BE2C (cell line): ENCODE measurements around the gene ACTL10.
"Not testable (repeated sequence)": the region's sequence is repeated elsewhere in the genome, so short reads cannot be mapped to it uniquely, and the experiment has no call there.

ENCODE experiments used
- DNase-seq: peaks from one replicate; pipeline ENCODE4 v3.0.0-alpha.2; 2020
- H3K27me3 ChIP-seq: fragments of 250-450 bp; sonication (Bioruptor Pico); 2 replicates; pipeline ENCODE4 v1.5.1; 2020; ENCODE audit warnings: mild to moderate bottlenecking
- H3K36me3 ChIP-seq: fragments of 250-450 bp; sonication (Bioruptor Pico); 2 replicates; pipeline ENCODE4 v1.5.1; 2020; ENCODE audit warnings: mild to moderate bottlenecking
- H3K4me1 ChIP-seq: fragments of 250-450 bp; sonication (Bioruptor Pico); 2 replicates; pipeline ENCODE4 v1.5.1; 2020
- H3K4me3 ChIP-seq: 2 replicates; pipeline ENCODE4 v1.5.1; 2011; ENCODE audit warnings: low read depth, low read length
- H3K9me3 ChIP-seq: fragments of 250-450 bp; sonication (Bioruptor Pico); 2 replicates; pipeline ENCODE4 v1.5.1; 2020
- CTCF ChIP-seq: IDR thresholded peaks from 2 replicates; pipeline ENCODE4 v1.5.1; 2012; ENCODE audit warnings: mild to moderate bottlenecking, low read depth, low read length

Gene ACTL10

GRCh38 chr20:33636776-33637175 lies 30.0 kb upstream of the ACTL10 start:
- TF ChIP-seq CTCF = no peak
- H3K36me3 ChIP-seq = peaks cover 34% of the 10 kb centered on the region
- H3K4me3 ChIP-seq = no peak overlapping the region
- H3K4me1 ChIP-seq = peaks cover 2% of the 10 kb centered on the region; the same call in 1 of the 2 replicates
- DNase-seq = no peak
- no peaks in the 10 kb centered on the region for H3K9me3 ChIP-seq
- no peaks in the 10 kb centered on the region for H3K27me3 ChIP-seq

DNA sequence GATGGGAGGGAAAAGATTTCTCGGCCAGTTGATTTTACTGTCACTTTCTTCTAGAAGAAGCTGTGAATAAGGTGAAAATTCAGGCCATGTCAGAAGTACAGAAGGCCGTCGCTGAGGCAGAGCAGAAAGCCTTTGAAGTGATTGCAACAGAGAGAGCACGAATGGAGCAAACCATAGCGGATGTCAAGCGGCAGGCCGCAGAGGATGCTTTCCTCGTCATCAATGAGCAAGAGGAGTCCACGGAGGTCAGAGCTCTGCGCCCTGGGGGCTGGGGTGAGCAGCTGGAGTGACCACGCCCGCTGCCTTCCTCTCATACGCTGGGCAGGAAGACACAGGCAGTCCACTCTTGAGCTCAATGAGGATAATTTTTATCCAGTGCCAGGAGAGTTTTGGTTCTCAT lies 26.5 kb upstream of the ACTL10 start:
- no peak for DNase-seq
- Histone ChIP-seq H3K4me3 (no peak overlapping the region), H3K4me1 (peaks cover 2% of the 10 kb centered on the region; the same call in 1 of the 2 replicates), H3K27me3 (no peaks in the 10 kb centered on the region), H3K36me3 (peaks cover 38% of the 10 kb centered on the region), H3K9me3 (no peaks in the 10 kb centered on the region)
- no peak for TF ChIP-seq CTCF

DNA sequence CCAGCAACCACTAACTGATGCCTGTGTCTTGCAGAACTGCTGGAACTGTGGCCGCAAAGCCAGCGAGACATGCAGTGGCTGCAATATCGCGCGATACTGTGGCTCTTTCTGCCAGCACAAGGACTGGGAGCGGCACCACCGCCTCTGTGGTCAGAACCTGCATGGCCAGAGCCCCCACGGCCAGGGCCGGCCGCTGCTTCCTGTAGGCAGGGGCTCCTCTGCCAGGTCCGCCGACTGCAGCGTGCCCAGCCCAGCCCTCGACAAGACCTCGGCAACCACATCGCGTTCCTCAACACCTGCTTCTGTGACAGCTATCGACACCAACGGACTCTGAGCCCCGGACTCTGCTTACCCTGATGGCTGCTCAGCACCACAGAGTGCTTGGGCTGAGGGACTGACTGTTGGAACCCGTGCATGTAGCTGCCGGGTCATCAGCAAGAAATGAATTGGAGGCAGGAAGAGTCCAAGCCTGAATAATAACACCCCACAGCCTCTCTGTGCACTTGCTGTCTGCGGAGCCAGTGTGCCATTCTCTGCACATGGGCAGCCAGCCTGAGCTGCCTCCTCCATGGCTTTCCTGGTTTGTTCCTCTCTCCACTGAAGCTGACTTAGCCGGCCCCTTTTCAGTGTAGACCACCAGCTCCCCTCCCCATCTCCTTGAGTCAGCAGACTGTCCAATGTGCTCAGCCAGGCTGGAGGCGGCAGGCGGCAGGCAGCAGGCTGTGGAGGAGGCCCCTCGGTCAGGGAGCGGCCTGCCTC lies 22.3 kb upstream of the ACTL10 start:
- DNase-seq = no peak

GRCh38 chr20:33645072-33645358 lies 21.7 kb upstream of the ACTL10 start:
- no peaks in the 10 kb centered on the region for H3K9me3 ChIP-seq
- peaks cover 25% of the 10 kb centered on the region for H3K36me3 ChIP-seq
- H3K27me3 ChIP-seq = no peaks in the 10 kb centered on the region
- peaks cover 23% of the 10 kb centered on the region for H3K4me1 ChIP-seq
- no peak overlapping the region for H3K4me3 ChIP-seq
- DNase-seq = no peak
- no peak for TF ChIP-seq CTCF

More for the DNA sequence above, 22.3 kb upstream of the ACTL10 start:
- H3K9me3 ChIP-seq = no peaks in the 10 kb centered on the region
- no peak overlapping the region for H3K4me3 ChIP-seq
- peaks cover 19% of the 10 kb centered on the region for H3K4me1 ChIP-seq
- peaks cover 27% of the 10 kb centered on the region for H3K36me3 ChIP-seq
- no peaks in the 10 kb centered on the region for H3K27me3 ChIP-seq
- TF ChIP-seq CTCF = no peak

- Histone ChIP-seq H3K4me3 (no peak overlapping the region), H3K9me3 (no peaks in the 10 kb centered on the region), H3K4me1 (peaks cover 23% of the 10 kb centered on the region), H3K27me3 (no peaks in the 10 kb centered on the region), H3K36me3 (peaks cover 21% of the 10 kb centered on the region)
- TF ChIP-seq CTCF = no peak
- DNase-seq = no peak
These were observed 21.3 kb upstream of the ACTL10 start for GRCh38 chr20:33645396-33645795.

GRCh38 chr20:33646191-33646590 lies 20.6 kb upstream of the ACTL10 start:
- Histone ChIP-seq H3K4me3 (no peak overlapping the region), H3K9me3 (no peaks in the 10 kb centered on the region), H3K27me3 (no peaks in the 10 kb centered on the region), H3K36me3 (peaks cover 18% of the 10 kb centered on the region), H3K4me1 (peaks cover 24% of the 10 kb centered on the region)
- TF ChIP-seq CTCF = no peak
- DNase-seq = no peak

DNA sequence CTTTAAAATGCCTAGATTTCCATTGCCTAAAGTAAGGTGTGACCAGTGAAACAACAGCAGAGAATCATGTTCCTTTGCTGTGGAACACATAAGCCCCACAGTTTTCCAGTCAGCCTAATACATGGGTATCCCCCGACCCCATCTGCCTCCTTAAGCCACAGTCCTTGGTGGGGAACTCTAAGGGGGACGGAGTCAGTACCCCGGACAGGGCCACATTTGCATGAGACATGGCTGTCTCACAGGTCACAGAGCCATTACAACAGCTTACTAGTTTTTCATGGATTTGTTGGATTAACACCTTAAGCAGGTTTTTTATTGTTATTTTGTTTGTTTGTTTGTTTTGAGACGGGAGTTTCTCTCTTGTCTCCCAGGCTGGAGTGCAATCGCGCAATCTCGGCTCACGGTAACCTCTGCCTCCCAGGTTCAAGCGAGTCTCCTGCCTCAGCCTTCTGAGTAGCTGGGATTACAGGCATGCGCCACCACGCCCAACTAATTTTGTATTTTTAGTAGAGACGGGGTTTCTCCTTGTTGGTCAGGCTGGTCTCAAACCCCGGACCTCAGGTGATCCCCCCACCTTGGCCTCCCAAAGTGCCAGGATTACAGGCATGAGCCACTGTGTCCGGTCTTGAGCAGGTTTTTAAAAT lies 19.7 kb upstream of the ACTL10 start:
- H3K4me1 ChIP-seq = peaks cover 29% of the 10 kb centered on the region
- not testable (repeated sequence) for H3K27me3 ChIP-seq

More for the DNA sequence above, 19.7 kb upstream of the ACTL10 start:
- not testable (repeated sequence) for H3K4me3 ChIP-seq, DNase-seq, H3K9me3 ChIP-seq
- peaks cover 15% of the 10 kb centered on the region for H3K36me3 ChIP-seq
